Upper lobe of left lung (tissue), 4 donors: Measurements from ENCODE around the gene NUP155.

Experiments used
- CTCF ChIP-seq, 6 experiments: fragments of 450-650 bp in 4 of 6; fragments of 200-600 bp in 2 of 6; sonication (generic) in 2 of 6; IDR thresholded peaks; one replicate each; pipeline ENCODE4 v1.5.1; 2016 to 2019; ENCODE audit warnings: antibody characterized with exemption in 6 of 6
- EP300 ChIP-seq, 4 donors: sonication (generic); formaldehyde crosslinking; IDR thresholded peaks; one replicate each; pipeline ENCODE4 v1.5.1; 2017; ENCODE audit warnings: antibody characterized with exemption in 4 of 4, control low read depth in 2 of 4
- POLR2A ChIP-seq, 4 donors: fragments of 450-650 bp; IDR thresholded peaks; one replicate each; pipeline ENCODE4 v1.5.1; 2016 to 2017; ENCODE audit warnings: antibody characterized with exemption in 4 of 4, mild to moderate bottlenecking in 2 of 4
- POLR2AphosphoS5 ChIP-seq, 2 donors: sonication (generic); formaldehyde crosslinking; IDR thresholded peaks; one replicate each; pipeline ENCODE4 v1.5.1; 2017; ENCODE audit warnings: antibody characterized with exemption in 2 of 2

DNA sequence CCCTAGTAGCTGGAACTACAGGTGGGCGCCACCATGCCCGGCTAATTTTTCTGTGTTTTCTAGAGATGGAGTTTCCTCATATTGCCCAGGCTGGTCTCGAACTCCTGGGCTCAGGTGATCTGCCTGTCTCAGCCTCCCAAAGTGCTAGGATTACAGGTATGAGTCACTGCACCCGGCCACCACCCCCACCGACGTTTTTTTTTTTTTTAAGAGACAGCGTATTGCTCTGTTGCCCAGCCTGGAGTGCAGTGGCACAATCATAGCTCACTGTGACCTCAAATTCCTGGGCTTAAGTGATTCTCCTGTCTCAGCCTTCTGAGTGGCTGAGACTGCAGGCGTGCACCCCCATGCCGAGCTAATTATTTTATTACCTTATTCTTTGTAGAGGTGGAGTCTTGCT, 46.4 kb upstream of the NUP155 start:
- no peak for TF ChIP-seq CTCF (IDR thresholded peaks at IDR 0.05)
- no peak for TF ChIP-seq POLR2A (IDR thresholded peaks at IDR 0.05)
- TF ChIP-seq POLR2AphosphoS5 (IDR thresholded peaks at IDR 0.05): no peak
- TF ChIP-seq EP300 (IDR thresholded peaks at IDR 0.05): no peak
